ENCODE data around the gene RASL10A. TPM values are rescaled to one million over a fixed set of nuclear protein-coding genes. Genes with fewer than 3 reads are reported as not detected.

Gene RASL10A
- total and polyA plus RNA-seq, 5 experiments from 2014 or later, result 0.49 to 1.3 TPM; not detected in 3

DNA sequence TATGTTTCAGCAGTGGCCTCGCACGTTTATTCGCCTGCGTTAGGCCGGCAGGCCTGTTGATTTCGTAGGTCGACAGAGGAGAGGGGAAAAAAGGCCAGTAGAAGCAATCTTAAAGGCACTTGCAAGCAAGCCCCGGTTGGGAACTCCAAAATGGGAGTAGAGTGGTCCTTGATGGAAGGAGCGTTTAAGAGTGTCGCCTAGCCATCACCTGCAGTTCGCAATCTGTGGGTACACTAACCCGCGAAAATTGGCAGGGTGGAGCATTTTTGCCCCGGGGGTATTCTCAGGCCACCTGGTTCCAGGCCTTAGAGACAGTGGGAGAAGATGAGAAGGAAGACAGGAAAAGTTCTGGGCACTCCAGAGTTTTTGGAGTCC is 46.3 kb downstream of the RASL10A start:
- ATAC-seq, result no peak
- peak overlapping the region; percentile 94 to 100 (median 97) for H3K27ac Mint-ChIP-seq
- peaks cover 39 to 75% (median 67%) of the 10 kb centered on the region in 4 donors for H3K4me1 Mint-ChIP-seq
- H3K9me3 Mint-ChIP-seq, result peaks cover 0 to 3% (median 0%) of the 10 kb centered on the region in 9 donors
- peak overlapping the region; percentile 90 to 99 (median 96) for H3K4me3 Mint-ChIP-seq
- H3K36me3 Mint-ChIP-seq, result peaks cover 5 to 34% (median 7%) of the 10 kb centered on the region in 3 donors
- POLR2A ChIA-PET, result interaction anchor here (0.9 to 1.1 kb wide), 5 partner anchors 8 to 35 kb away, joined by 3 to 4 read pairs (median 3); no protein-coding TSS in a partner anchor
- H3K27me3 Mint-ChIP-seq, result peaks cover 0 to 3% (median 0%) of the 10 kb centered on the region in 5 donors
- DNase-seq, result no peak

DNA sequence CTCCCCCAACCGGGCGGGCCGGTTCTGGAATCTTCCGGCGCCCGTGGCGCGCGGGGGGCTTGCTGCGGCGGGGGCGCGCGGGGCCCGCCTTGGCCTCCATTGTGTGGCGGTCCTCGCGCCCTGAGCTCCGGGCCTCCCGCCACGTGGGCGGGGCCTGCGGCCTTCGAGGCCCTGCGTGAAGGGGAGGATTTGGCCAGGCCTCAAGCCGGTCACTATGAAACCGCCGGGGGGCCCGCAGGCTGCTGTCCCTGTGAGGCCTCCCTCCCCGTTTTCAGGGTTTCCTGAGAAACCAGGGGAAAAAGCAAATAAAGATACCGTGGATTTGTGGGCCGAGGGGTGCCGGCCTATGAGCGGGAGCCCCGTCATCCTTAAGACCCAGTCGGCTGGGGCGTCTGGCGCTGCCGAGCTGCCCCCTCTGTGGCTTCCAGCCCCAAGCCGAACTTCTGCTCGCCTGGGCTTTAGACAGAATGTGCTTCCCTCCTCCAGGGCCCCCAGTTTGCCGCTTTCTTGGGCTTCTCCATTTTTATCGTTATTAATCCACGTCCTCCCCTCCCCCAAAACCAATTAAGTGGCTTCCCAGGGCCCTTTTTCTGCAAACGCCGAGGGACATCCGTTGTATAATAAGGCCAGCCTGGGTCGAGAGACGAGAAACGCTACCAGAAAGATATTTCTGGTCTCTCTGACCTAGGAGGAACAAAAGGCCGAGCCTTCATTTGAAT is 46.8 kb downstream of the RASL10A start:
- peaks cover 0 to 3% (median 0%) of the 10 kb centered on the region in 5 donors for H3K27me3 Mint-ChIP-seq
- H3K36me3 Mint-ChIP-seq, result peaks cover 5 to 29% (median 7%) of the 10 kb centered on the region in 3 donors
- H3K4me3 Mint-ChIP-seq, result peak overlapping the region; percentile 90 to 99 (median 96)
- ATAC-seq (peak; percentile 23 to 30), DNase-seq (peak in 5 of 10 donors; percentile 7 to 36 (median 32))
- peaks cover 0 to 3% (median 0%) of the 10 kb centered on the region in 9 donors for H3K9me3 Mint-ChIP-seq
- POLR2A ChIA-PET, result interaction anchor here (0.8 to 1.1 kb wide), 6 partner anchors 8 to 464 kb away, joined by 3 to 4 read pairs (median 3); no protein-coding TSS in a partner anchor
- H3K4me1 Mint-ChIP-seq, result peaks cover 39 to 69% (median 62%) of the 10 kb centered on the region in 4 donors
- H3K27ac Mint-ChIP-seq, result peak overlapping the region; percentile 96 to 100 (median 98)

DNA sequence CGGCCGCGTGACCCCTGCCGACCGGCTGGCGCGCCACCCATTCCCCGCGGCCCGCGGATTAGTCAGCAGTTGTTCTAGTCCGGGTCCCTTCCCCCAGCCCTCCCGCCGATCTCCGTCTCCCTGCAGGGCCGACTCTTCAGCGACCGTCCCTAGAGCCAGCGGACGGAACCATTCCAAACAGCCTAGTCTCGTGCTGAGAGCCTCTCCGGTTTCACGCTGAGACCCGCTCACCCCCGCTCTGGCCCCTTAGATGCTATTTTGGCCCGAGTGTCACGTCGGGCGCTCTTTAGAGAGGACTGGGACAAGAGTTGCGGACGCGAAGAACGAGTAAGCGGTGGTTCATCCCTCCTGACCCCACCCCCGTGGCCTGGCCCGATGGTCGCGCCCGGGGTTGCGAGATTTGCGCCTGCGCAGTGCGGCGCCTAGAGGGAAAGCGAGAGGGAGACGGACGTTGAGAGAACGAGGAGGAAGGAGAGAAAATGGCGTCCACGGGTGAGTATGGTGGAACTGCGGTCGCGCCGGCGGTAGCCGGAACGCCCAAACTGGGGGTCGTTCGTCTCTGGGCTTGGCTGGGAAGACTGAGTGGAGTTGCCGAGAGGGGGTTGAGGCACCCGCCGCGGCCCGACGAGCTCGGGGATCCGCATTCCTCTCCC is 47.5 kb downstream of the RASL10A start, which contains the start of the genes EWSR1 and RHBDD3:
EWSR1 (plus strand) TSS at position 411 of the 653 bp plus-strand sequence; CDS start at position 480, 69 bp downstream.
RHBDD3 (minus strand) TSS at position 124 of the 653 bp plus-strand sequence. CDS start 2,355 bp downstream, outside the sequence.
- H3K9me3 Mint-ChIP-seq, result peaks cover 0 to 3% (median 0%) of the 10 kb centered on the region in 9 donors
- peak within 1 kb of the TSS; percentile 90 to 99 (median 96) for H3K4me3 Mint-ChIP-seq
- peak; percentile 85 to 100 (median 96) for DNase-seq
- H3K36me3 Mint-ChIP-seq, result peaks cover 5 to 22% (median 7%) of the 10 kb centered on the region in 3 donors
- peak within 1 kb of the TSS; percentile 96 to 100 (median 98) for H3K27ac Mint-ChIP-seq
- H3K4me1 Mint-ChIP-seq, result peaks cover 36 to 62% (median 55%) of the 10 kb centered on the region in 4 donors
- ATAC-seq, result peak; percentile 85 to 91
- POLR2A ChIA-PET, result interaction anchor here (0.8 to 1.1 kb wide), 6 partner anchors 9 to 464 kb away, joined by 3 to 4 read pairs (median 3); no protein-coding TSS in a partner anchor
- peaks cover 0 to 3% (median 0%) of the 10 kb centered on the region in 5 donors for H3K27me3 Mint-ChIP-seq

DNA sequence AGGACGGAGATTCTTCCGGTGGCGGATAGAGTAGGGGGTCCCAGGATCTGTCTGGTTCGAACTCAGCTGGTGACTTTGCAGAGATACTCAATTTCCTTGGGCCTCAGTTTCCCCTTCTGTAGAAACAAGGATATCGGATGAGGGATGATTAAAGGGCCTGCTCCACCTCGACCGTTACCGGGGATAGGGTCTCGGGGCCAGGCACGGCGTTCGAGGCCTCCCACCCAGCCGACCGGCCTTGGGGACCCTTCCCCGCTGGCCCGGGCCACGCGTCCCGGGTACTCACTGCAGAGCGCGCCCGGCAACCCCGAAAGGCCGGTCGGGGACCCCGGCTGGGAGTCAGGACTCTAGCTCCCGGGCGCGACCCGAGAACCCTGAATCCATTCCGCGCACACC is 48.0 kb downstream of the RASL10A start:
- DNase-seq (no peak), ATAC-seq (peak in 1 of 2 donors; percentile 42)
- Mint-ChIP-seq H3K4me3 (peak overlapping the region; percentile 90 to 99 (median 96)), H3K27ac (peak overlapping the region; percentile 89 to 100 (median 98)), H3K36me3 (peaks cover 5 to 17% (median 7%) of the 10 kb centered on the region in 3 donors), H3K4me1 (peaks cover 36 to 57% (median 50%) of the 10 kb centered on the region in 4 donors), H3K27me3 (peaks cover 0 to 3% (median 0%) of the 10 kb centered on the region in 5 donors), H3K9me3 (peaks cover 0 to 3% (median 0%) of the 10 kb centered on the region in 9 donors)
- POLR2A ChIA-PET, result no interaction called here

DNA sequence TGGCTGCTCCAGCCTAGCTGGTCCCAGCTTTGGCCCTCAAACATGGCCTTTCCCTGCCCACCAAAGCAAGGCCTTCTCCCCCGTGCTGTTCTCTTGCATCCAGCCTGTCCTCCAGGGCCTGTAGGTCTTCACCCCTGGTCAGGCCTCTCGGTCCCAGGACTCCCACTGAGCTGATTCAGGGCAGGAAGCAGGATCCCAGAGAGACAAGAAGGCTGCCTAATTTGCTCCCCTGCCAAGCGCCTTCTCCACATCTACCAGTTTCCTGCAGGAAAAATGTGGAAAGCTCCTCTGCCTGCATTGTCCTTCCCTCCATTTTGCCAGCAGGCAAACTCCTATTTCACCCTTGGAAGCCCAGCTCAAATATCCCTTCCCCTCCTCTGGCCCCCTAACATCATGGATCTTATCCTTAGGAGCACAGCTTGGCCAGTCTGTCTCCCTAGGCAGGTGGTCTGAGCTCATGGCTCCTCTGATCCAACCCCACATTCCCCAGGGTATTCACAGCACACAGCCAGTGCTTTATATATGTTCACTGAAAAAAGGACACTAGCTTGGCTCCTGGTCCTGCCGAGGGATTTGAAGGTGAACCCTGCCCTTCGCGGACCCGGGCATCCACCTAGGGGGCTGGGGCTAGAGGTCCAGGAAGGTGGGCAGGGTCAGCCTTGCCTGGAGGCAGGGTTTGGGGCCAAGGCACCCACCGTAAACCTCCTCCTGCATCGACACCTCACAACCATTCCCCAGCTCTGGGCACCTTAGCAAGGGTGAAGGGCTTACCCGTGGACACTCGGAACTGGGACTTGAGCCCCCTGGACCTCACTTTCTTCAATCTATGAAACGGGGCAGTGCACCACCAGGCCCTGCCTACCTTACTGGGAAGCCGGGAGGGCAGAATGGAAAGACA is 48.7 kb downstream of the RASL10A start:
- no peak for DNase-seq

DNA sequence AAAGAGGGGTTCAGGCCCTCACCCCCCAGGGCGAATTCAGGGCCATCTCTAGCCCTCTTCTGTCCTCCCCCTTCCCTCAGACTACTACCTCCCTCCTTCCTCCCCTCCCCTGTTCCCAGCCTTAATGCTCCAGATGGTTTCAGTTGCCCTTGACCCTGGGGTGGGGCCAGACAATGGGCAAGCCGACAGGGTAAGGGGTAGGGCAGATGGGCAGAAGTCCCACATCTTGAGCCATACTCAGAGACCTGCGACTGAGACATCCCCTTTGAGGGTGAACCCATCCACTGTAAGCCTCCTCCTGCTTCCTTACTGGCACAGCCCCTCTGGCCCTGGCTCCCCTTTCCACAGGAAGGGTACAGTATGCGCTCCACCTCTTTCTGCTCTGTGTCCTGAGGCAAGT is 49.6 kb downstream of the RASL10A start:
- Mint-ChIP-seq H3K4me3 (peak overlapping the region in 6 of 10 donors; percentile 8 to 99 (median 80)), H3K27ac (peak overlapping the region in 2 of 10 donors; percentile 16 to 43), H3K27me3 (peaks cover 0 to 3% (median 0%) of the 10 kb centered on the region in 5 donors), H3K9me3 (peaks cover 0 to 3% (median 0%) of the 10 kb centered on the region in 9 donors), H3K36me3 (peaks cover 5 to 7% (median 5%) of the 10 kb centered on the region in 3 donors), H3K4me1 (peaks cover 25 to 42% (median 36%) of the 10 kb centered on the region in 4 donors)
- DNase-seq, result no peak
- no peak for ATAC-seq
- POLR2A ChIA-PET, result no interaction called here

More for the DNA sequence above, 48.7 kb downstream of the RASL10A start:
- Mint-ChIP-seq H3K4me1 (peaks cover 30 to 51% (median 44%) of the 10 kb centered on the region in 4 donors), H3K9me3 (peaks cover 0 to 3% (median 0%) of the 10 kb centered on the region in 9 donors), H3K27me3 (peaks cover 0 to 3% (median 0%) of the 10 kb centered on the region in 5 donors), H3K27ac (peak overlapping the region; percentile 22 to 100 (median 86)), H3K36me3 (peaks cover 5 to 10% (median 7%) of the 10 kb centered on the region in 3 donors), H3K4me3 (peak overlapping the region; percentile 90 to 99 (median 96))
- POLR2A ChIA-PET, result no interaction called here
- ATAC-seq, result no peak

DNA sequence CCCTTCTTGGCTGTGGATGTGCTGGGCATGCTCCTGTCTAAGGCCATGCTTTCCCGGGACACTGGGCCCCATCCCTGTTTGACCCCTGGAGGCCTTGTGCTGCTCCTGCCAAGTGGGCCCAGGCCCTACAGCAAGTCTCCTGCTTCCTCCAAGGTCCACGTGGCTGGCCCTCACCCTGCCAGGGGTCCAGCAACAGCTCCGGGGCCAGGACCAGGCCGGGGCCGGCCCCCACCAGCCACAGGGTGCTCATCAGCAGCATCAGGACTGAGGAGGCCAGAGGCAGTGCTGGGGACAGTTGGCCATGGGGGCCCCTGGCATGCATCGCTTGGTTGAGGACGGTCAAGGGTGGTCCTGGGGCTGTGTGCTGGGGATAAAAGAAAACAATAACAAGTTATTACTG is 50.2 kb downstream of the RASL10A start:
- DNase-seq (no peak), ATAC-seq (no peak)
- Mint-ChIP-seq H3K4me1 (peaks cover 21 to 35% (median 30%) of the 10 kb centered on the region in 4 donors), H3K4me3 (no peak overlapping the region), H3K27me3 (peaks cover 0 to 3% (median 0%) of the 10 kb centered on the region in 5 donors), H3K27ac (no peak overlapping the region), H3K9me3 (peaks cover 0 to 3% (median 0%) of the 10 kb centered on the region in 9 donors), H3K36me3 (peaks cover 0 to 5% (median 4%) of the 10 kb centered on the region in 3 donors)
- POLR2A ChIA-PET, result no interaction called here

DNA sequence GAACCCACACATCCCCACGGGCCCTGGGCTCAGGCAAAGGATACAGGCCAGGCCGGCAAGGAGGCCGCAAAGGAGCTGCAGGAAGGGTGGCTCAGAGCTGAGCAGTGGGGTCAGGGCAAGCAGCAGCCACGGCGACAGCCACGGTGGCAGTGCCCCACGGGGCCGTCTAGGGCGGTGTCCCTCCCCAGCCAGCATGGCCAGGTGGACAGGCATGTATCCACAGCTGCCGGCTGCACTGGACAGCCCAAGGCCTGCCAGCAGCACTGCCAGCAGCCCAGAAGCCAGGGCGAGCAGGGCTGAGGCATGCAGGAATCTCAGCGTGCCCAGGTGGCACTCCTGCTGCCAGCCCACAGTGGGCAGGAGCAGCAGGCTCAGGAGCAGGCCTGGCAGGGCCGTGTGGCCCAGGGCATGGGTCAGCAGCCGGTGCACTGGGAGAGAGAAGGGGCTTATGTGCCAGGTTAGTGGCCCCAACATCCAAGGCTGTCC is 51.7 kb downstream of the RASL10A start:
- ATAC-seq (no peak), DNase-seq (no peak)
- Mint-ChIP-seq H3K4me1 (peaks cover 13 to 21% (median 17%) of the 10 kb centered on the region in 4 donors), H3K9me3 (peaks cover 0 to 3% (median 0%) of the 10 kb centered on the region in 9 donors), H3K4me3 (no peak overlapping the region), H3K27me3 (peaks cover 0 to 3% (median 0%) of the 10 kb centered on the region in 5 donors), H3K36me3 (peaks cover 0 to 5% (median 0%) of the 10 kb centered on the region in 3 donors), H3K27ac (no peak overlapping the region)
- POLR2A ChIA-PET, result no interaction called here

Small RNA genes within 50 kb of the gene (microRNA-seq; reads per million reads assigned to microRNA genes)
- 161 reads per million, percentile 69 among the genes with 10 or more reads in this experiment for gene MIR3653 (ENCODE audit: borderline microRNAs expressed)

Other genes with a start within 250 kb of the RASL10A start
- not detected for gene KREMEN1, start 242.7 kb downstream of the RASL10A start, total RNA-seq
- not detected for gene KREMEN1, start 242.7 kb downstream of the RASL10A start, polyA plus RNA-seq
- not detected for gene EMID1, start 109.8 kb downstream of the RASL10A start, total RNA-seq
- gene EMID1, start 109.8 kb downstream of the RASL10A start, polyA plus RNA-seq, result not detected
- gene RHBDD3, start 47.7 kb downstream of the RASL10A start, total RNA-seq, result 10 to 100 TPM; 18.7 to 19.2 TPM
- gene RHBDD3, start 47.7 kb downstream of the RASL10A start, polyA plus RNA-seq, result 10 to 100 TPM in 1 of 3 donors, 1 to 10 TPM in 2; 4.7 to 13.1 (median 4.9) TPM
- gene EWSR1, start 47.4 kb downstream of the RASL10A start, total RNA-seq, result 100 to 1,000 TPM; 290 to 292 TPM
- 100 to 1,000 TPM; 141 to 215 (median 175) TPM for gene EWSR1, start 47.4 kb downstream of the RASL10A start, polyA plus RNA-seq
- gene GAS2L1, start 9.0 kb downstream of the RASL10A start, total RNA-seq, result not detected
- gene GAS2L1, start 9.0 kb downstream of the RASL10A start, polyA plus RNA-seq, result under 1 TPM in 1 of 3 donors, not detected in 2; 0.54 TPM
- 10 to 100 TPM; 44.7 to 45.3 TPM for gene AP1B1, start 72.9 kb upstream of the RASL10A start, total RNA-seq
- 10 to 100 TPM; 10.9 to 19.8 (median 11.3) TPM for gene AP1B1, start 72.9 kb upstream of the RASL10A start, polyA plus RNA-seq
- not detected for gene RFPL1, start 122.9 kb upstream of the RASL10A start, total RNA-seq
- gene RFPL1, start 122.9 kb upstream of the RASL10A start, polyA plus RNA-seq, result under 1 TPM in 1 of 3 donors, not detected in 2; 0.11 TPM
- under 1 TPM; 0.31 to 0.47 TPM for gene NEFH, start 164.5 kb upstream of the RASL10A start, total RNA-seq
- under 1 TPM; 0.27 to 0.67 (median 0.52) TPM for gene NEFH, start 164.5 kb upstream of the RASL10A start, polyA plus RNA-seq
- 10 to 100 TPM; 47.2 to 48.0 TPM for gene THOC5, start 238.1 kb upstream of the RASL10A start, total RNA-seq
- gene THOC5, start 238.1 kb upstream of the RASL10A start, polyA plus RNA-seq, result 10 to 100 TPM; 20.1 to 25.7 (median 20.8) TPM